Posterior cingulate gyrus (tissue), 11 donors: ENCODE results near the gene COL1A2.

Source experiments
- DNase-seq, 10 donors: peaks; one replicate each; pipeline versions ENCODE4 v3.0.0 to v3.0.0-alpha.2; 2020 to 2021; ENCODE audit warnings: mixed read lengths in 3 of 10
- intact Hi-C: fragments of 100-400 bp; cut with DNase I; formaldehyde crosslinking; loops from one replicate; pipeline ENCODE4 v1.15.1; 2023

The COL1A2 gene

GRCh38 chr7:94394437-94395140 lies at the start of gene COL1A2:
COL1A2 (plus strand) TSS chr7:94394895; CDS start chr7:94395032, 137 bp downstream.
- peak in 1 of 10 donors; percentile 78 for DNase-seq
- intact Hi-C loops, result loop anchor here (2.0 kb wide), 1 partner anchor 106 kb away; no protein-coding TSS in a partner anchor

GRCh38 chr7:94345907-94346306 lies 48.8 kb upstream of the COL1A2 start:
- DNase-seq, result no peak
- intact Hi-C loops, result no loop called here

- DNase-seq, result no peak
- intact Hi-C loops, result no loop called here
These were observed 46.6 kb upstream of the COL1A2 start for GRCh38 chr7:94348142-94348541.

- intact Hi-C loops, result no loop called here
- DNase-seq, result no peak
These were observed 44.0 kb upstream of the COL1A2 start for GRCh38 chr7:94350734-94351133.

GRCh38 chr7:94351703-94352102 lies 43.0 kb upstream of the COL1A2 start:
- intact Hi-C loops, result no loop called here

GRCh38 chr7:94352887-94353286 lies 41.8 kb upstream of the COL1A2 start:
- DNase-seq, result no peak
- intact Hi-C loops, result no loop called here

More at GRCh38 chr7:94351703-94352102, 43.0 kb upstream of the COL1A2 start:
- no peak for DNase-seq

GRCh38 chr7:94354953-94355352 lies 39.7 kb upstream of the COL1A2 start:
- DNase-seq, result no peak
- intact Hi-C loops, result no loop called here

GRCh38 chr7:94355454-94355853 lies 39.2 kb upstream of the COL1A2 start:
- intact Hi-C loops, result no loop called here
- DNase-seq, result no peak

- intact Hi-C loops, result no loop called here
- no peak for DNase-seq
These were observed 37.6 kb upstream of the COL1A2 start for GRCh38 chr7:94357076-94357475.

- intact Hi-C loops, result no loop called here
These were observed 33.8 kb upstream of the COL1A2 start for GRCh38 chr7:94360926-94361325.

GRCh38 chr7:94362276-94362675 lies 32.4 kb upstream of the COL1A2 start:
- no peak for DNase-seq
- intact Hi-C loops, result no loop called here

More at GRCh38 chr7:94360926-94361325, 33.8 kb upstream of the COL1A2 start:
- DNase-seq, result no peak

- intact Hi-C loops, result no loop called here
- no peak for DNase-seq
These were observed 29.9 kb upstream of the COL1A2 start for GRCh38 chr7:94364816-94365215.

- intact Hi-C loops, result no loop called here
These were observed 28.5 kb upstream of the COL1A2 start for GRCh38 chr7:94366163-94366562.

GRCh38 chr7:94366832-94367231 lies 27.9 kb upstream of the COL1A2 start:
- intact Hi-C loops, result no loop called here

More at GRCh38 chr7:94366163-94366562, 28.5 kb upstream of the COL1A2 start:
- DNase-seq, result no peak

GRCh38 chr7:94367949-94368348 lies 26.7 kb upstream of the COL1A2 start:
- DNase-seq, result no peak
- intact Hi-C loops, result no loop called here

More at GRCh38 chr7:94366832-94367231, 27.9 kb upstream of the COL1A2 start:
- no peak for DNase-seq

GRCh38 chr7:94368371-94368791 lies 26.3 kb upstream of the COL1A2 start:
- intact Hi-C loops, result no loop called here
- DNase-seq, result no peak

- peak in 1 of 10 donors; percentile 34 for DNase-seq
- intact Hi-C loops, result no loop called here
These were observed 20.5 kb upstream of the COL1A2 start for GRCh38 chr7:94374231-94374630.

GRCh38 chr7:94374721-94375566 lies 19.8 kb upstream of the COL1A2 start:
- DNase-seq, result no peak
- intact Hi-C loops, result no loop called here

- DNase-seq, result no peak
- intact Hi-C loops, result no loop called here
These were observed 19.0 kb upstream of the COL1A2 start for GRCh38 chr7:94375691-94376090.

- intact Hi-C loops, result no loop called here
- DNase-seq, result no peak
These were observed 18.4 kb upstream of the COL1A2 start for GRCh38 chr7:94376281-94376680.

- no peak for DNase-seq
- intact Hi-C loops, result no loop called here
These were observed 16.3 kb upstream of the COL1A2 start for GRCh38 chr7:94378356-94378755.

GRCh38 chr7:94380264-94380663 lies 14.4 kb upstream of the COL1A2 start:
- no peak for DNase-seq
- intact Hi-C loops, result no loop called here
